ENCODE data around the gene AACS. TPM values are rescaled to one million over a fixed set of nuclear protein-coding genes. Genes with fewer than 3 reads are reported as not detected.

The AACS gene
- total and polyA plus RNA-seq, 2 experiments from 2014 or later: 24.2 to 33.2 TPM

- H3K4me1 ChIP-seq (ENCODE audit: insufficient read depth): no peaks in the 10 kb centered on the region
- H2AFZ ChIP-seq: no peak overlapping the region
- H3K9me3 ChIP-seq (ENCODE audit: low read depth): no peaks in the 10 kb centered on the region
- H3K9me2 ChIP-seq (replicated peaks; ENCODE audit: insufficient read depth): no peaks in the 10 kb centered on the region
- H3K27me3 ChIP-seq: no peaks in the 10 kb centered on the region
- no peak overlapping the region for H3K27ac ChIP-seq
- DNase-seq (ENCODE audit: low spot score): no peak
- TF ChIP-seq CTCF (IDR thresholded peaks at IDR 0.05; ENCODE audit: poor library complexity) (no peak), EZH2phosphoT487 (IDR thresholded peaks at IDR 0.05; ENCODE audit: low read depth, severe bottlenecking, unreplicated experiment) (no peak), EZH2 (IDR thresholded peaks at IDR 0.05; ENCODE audit: borderline replicate concordance) (no peak)
- no peak overlapping the region for H3K4me2 ChIP-seq
- H3K79me2 ChIP-seq: no peaks in the 10 kb centered on the region
- WGBS (ENCODE audit: low lambda C conversion rate, missing lambda C conversion rate): 95% methylated on average over 14 of the region's 14 CpGs
- H4K20me1 ChIP-seq (ENCODE audit: insufficient read depth, poor library complexity, severe bottlenecking): no peaks in the 10 kb centered on the region
- H3K36me3 ChIP-seq (replicated peaks; ENCODE audit: insufficient read depth, low read depth): no peaks in the 10 kb centered on the region
- H3K4me3 ChIP-seq: no peak overlapping the region
These were observed 69.3 kb downstream of the AACS start for GRCh38 chr12:125134576-125134975.

- no peaks in the 10 kb centered on the region for H3K36me3 ChIP-seq (replicated peaks; ENCODE audit: insufficient read depth, low read depth)
- H3K27me3 ChIP-seq: no peaks in the 10 kb centered on the region
- no peak overlapping the region for H3K4me3 ChIP-seq
- H3K4me2 ChIP-seq: no peak overlapping the region
- no peaks in the 10 kb centered on the region for H3K79me2 ChIP-seq
- no peaks in the 10 kb centered on the region for H4K20me1 ChIP-seq (ENCODE audit: insufficient read depth, poor library complexity, severe bottlenecking)
- no peaks in the 10 kb centered on the region for H3K9me3 ChIP-seq (ENCODE audit: low read depth)
- no peaks in the 10 kb centered on the region for H3K9me2 ChIP-seq (replicated peaks; ENCODE audit: insufficient read depth)
- WGBS (ENCODE audit: low lambda C conversion rate, missing lambda C conversion rate): 99% methylated on average over 8 of the region's 8 CpGs
- DNase-seq (ENCODE audit: low spot score): no peak
- H3K4me1 ChIP-seq (ENCODE audit: insufficient read depth): no peaks in the 10 kb centered on the region
- TF ChIP-seq CTCF (IDR thresholded peaks at IDR 0.05; ENCODE audit: poor library complexity): no peak
- no peak for TF ChIP-seq EZH2 (IDR thresholded peaks at IDR 0.05; ENCODE audit: borderline replicate concordance)
- no peak for TF ChIP-seq EZH2phosphoT487 (IDR thresholded peaks at IDR 0.05; ENCODE audit: low read depth, severe bottlenecking, unreplicated experiment)
- H2AFZ ChIP-seq: no peak overlapping the region
- H3K27ac ChIP-seq: no peak overlapping the region
These were observed 70.7 kb downstream of the AACS start for GRCh38 chr12:125135906-125136305.

GRCh38 chr12:125136702-125137101, 71.5 kb downstream of the AACS start:
- no peak overlapping the region for H3K4me2 ChIP-seq
- H3K4me3 ChIP-seq: no peak overlapping the region
- H3K4me1 ChIP-seq (ENCODE audit: insufficient read depth): no peaks in the 10 kb centered on the region
- WGBS (ENCODE audit: low lambda C conversion rate, missing lambda C conversion rate): 94% methylated on average over 19 of the region's 19 CpGs
- H3K9me2 ChIP-seq (replicated peaks; ENCODE audit: insufficient read depth): no peaks in the 10 kb centered on the region
- H3K27ac ChIP-seq: no peak overlapping the region
- no peaks in the 10 kb centered on the region for H3K36me3 ChIP-seq (replicated peaks; ENCODE audit: insufficient read depth, low read depth)
- H4K20me1 ChIP-seq (ENCODE audit: insufficient read depth, poor library complexity, severe bottlenecking): no peaks in the 10 kb centered on the region
- no peaks in the 10 kb centered on the region for H3K27me3 ChIP-seq
- no peaks in the 10 kb centered on the region for H3K9me3 ChIP-seq (ENCODE audit: low read depth)
- H2AFZ ChIP-seq: no peak overlapping the region
- no peak for TF ChIP-seq CTCF (IDR thresholded peaks at IDR 0.05; ENCODE audit: poor library complexity)
- TF ChIP-seq EZH2 (IDR thresholded peaks at IDR 0.05; ENCODE audit: borderline replicate concordance): no peak
- no peak for TF ChIP-seq EZH2phosphoT487 (IDR thresholded peaks at IDR 0.05; ENCODE audit: low read depth, severe bottlenecking, unreplicated experiment)
- no peak for DNase-seq (ENCODE audit: low spot score)
- no peaks in the 10 kb centered on the region for H3K79me2 ChIP-seq

Data from hepatocyte (in vitro differentiated cells).